ENCODE results near the gene SLC25A4.
A peak's percentile ranks its signal among the peaks of the same experiment; 100 is the strongest.

Gene SLC25A4

GRCh38 chr4:185122681-185123345 lies 20.3 kb upstream of the SLC25A4 start:
- no peak for DNase-seq

GRCh38 chr4:185124006-185124405 lies 19.1 kb upstream of the SLC25A4 start:
- no peak for DNase-seq

- peak; percentile 68 for DNase-seq
Measured at GRCh38 chr4:185127021-185127925, 15.8 kb upstream of the SLC25A4 start.

- peak; percentile 81 for DNase-seq
Measured at GRCh38 chr4:185128272-185129119, 14.6 kb upstream of the SLC25A4 start.

- peak; percentile 45 for DNase-seq
Measured at GRCh38 chr4:185134307-185134869, 8.7 kb upstream of the SLC25A4 start.

- DNase-seq: no peak
Measured at GRCh38 chr4:185137233-185137925, 5.7 kb upstream of the SLC25A4 start.

GRCh38 chr4:185138161-185138560 lies 4.9 kb upstream of the SLC25A4 start:
- no peak for DNase-seq

GRCh38 chr4:185139736-185140135 lies 3.3 kb upstream of the SLC25A4 start:
- no peak for DNase-seq

GRCh38 chr4:185141777-185142176 lies 1.3 kb upstream of the SLC25A4 start:
- no peak for DNase-seq

GRCh38 chr4:185142564-185142911 lies 528 bp upstream of the SLC25A4 start:
- DNase-seq: no peak

- DNase-seq: no peak
Measured at GRCh38 chr4:185143601-185143969, 519 bp downstream of the SLC25A4 start.

GRCh38 chr4:185144601-185145240 lies 1.7 kb downstream of the SLC25A4 start:
- no peak for DNase-seq

- no peak for DNase-seq
Measured at GRCh38 chr4:185145572-185145971, 2.5 kb downstream of the SLC25A4 start.

GRCh38 chr4:185149392-185149791 lies 6.3 kb downstream of the SLC25A4 start:
- no peak for DNase-seq

- DNase-seq: no peak
Measured at GRCh38 chr4:185151296-185151695, 8.2 kb downstream of the SLC25A4 start.

- DNase-seq: no peak
Measured at GRCh38 chr4:185165605-185166063, 22.6 kb downstream of the SLC25A4 start.

- no peak for DNase-seq
Measured at GRCh38 chr4:185167234-185167633, 24.2 kb downstream of the SLC25A4 start.

- no peak for DNase-seq
Measured at GRCh38 chr4:185171373-185172071, 28.5 kb downstream of the SLC25A4 start.

- DNase-seq: no peak
Measured at GRCh38 chr4:185179488-185179887, 36.4 kb downstream of the SLC25A4 start.

GRCh38 chr4:185182239-185182638 lies 39.2 kb downstream of the SLC25A4 start:
- DNase-seq: no peak

GRCh38 chr4:185183622-185184281 lies 40.7 kb downstream of the SLC25A4 start:
- peak; percentile 34 for DNase-seq
